H9 (cell line): ENCODE measurements around the gene METTL16. TPM values are rescaled to one million over a fixed set of nuclear protein-coding genes. Genes with fewer than 3 reads are reported as not detected.

Experiments used
- DNase-seq: peaks from one replicate; pipeline ENCODE4 v3.0.0-alpha.2; 2017
- H2AFZ ChIP-seq: one replicate; pipeline ENCODE4 v1.6.1; 2013; ENCODE audit warnings: mild to moderate bottlenecking, low read length, control low read depth, moderate library complexity
- H2AK5ac ChIP-seq: 2 replicates; pipeline ENCODE4 v1.6.1; 2013; ENCODE audit warnings: low read length, control low read depth, mixed read lengths; ENCODE audit not compliant: insufficient read length
- H2BK120ac ChIP-seq: one replicate; pipeline ENCODE4 v1.6.1; 2013; ENCODE audit warnings: low read depth, mild to moderate bottlenecking, low read length, control low read depth, inconsistent platforms; ENCODE audit not compliant: poor library complexity, severe bottlenecking
- H2BK12ac ChIP-seq: 2 replicates; pipeline ENCODE4 v1.6.1; 2013; ENCODE audit warnings: low read length, control low read depth, mixed read lengths, low read depth; ENCODE audit not compliant: insufficient read length
- H2BK15ac ChIP-seq: 2 replicates; pipeline ENCODE4 v1.6.1; 2013; ENCODE audit warnings: low read depth, low read length, control low read depth
- H2BK20ac ChIP-seq: one replicate; pipeline ENCODE4 v1.6.1; 2013; ENCODE audit warnings: low read depth, mild to moderate bottlenecking, low read length, control low read depth, inconsistent platforms; ENCODE audit not compliant: poor library complexity, severe bottlenecking
- H2BK5ac ChIP-seq: 2 replicates; pipeline ENCODE4 v1.6.1; 2013; ENCODE audit warnings: low read length, control low read depth, mixed read lengths; ENCODE audit not compliant: insufficient read length
- H3K14ac ChIP-seq: 2 replicates; pipeline ENCODE4 v1.6.1; 2013; ENCODE audit warnings: low read length, control low read depth; ENCODE audit not compliant: insufficient read depth
- H3K18ac ChIP-seq: 2 replicates; pipeline ENCODE4 v1.6.1; 2013; ENCODE audit warnings: low read depth, mild to moderate bottlenecking, mixed read lengths, low read length, control low read depth; ENCODE audit not compliant: insufficient read length
- H3K23ac ChIP-seq: 2 replicates; pipeline ENCODE4 v1.6.1; 2013; ENCODE audit warnings: low read length, control low read depth, mixed read lengths, low read depth; ENCODE audit not compliant: insufficient read length
- H3K23me2 ChIP-seq: 2 replicates; pipeline ENCODE4 v1.6.1; 2013; ENCODE audit warnings: low read depth, mild to moderate bottlenecking, mixed read lengths, low read length, control low read depth; ENCODE audit not compliant: insufficient read length, poor library complexity, severe bottlenecking
- H3K27ac ChIP-seq: 2 replicates; pipeline ENCODE4 v1.5.1; 2013; ENCODE audit warnings: low read length, control low read depth, mixed read lengths, low read depth; ENCODE audit not compliant: insufficient read length
- H3K27me3 ChIP-seq: 2 replicates; pipeline ENCODE4 v1.6.1; 2013; ENCODE audit warnings: low read length, control low read depth, inconsistent platforms; ENCODE audit not compliant: insufficient read depth
- H3K4ac ChIP-seq: 2 replicates; pipeline ENCODE4 v1.6.1; 2013; ENCODE audit warnings: low read depth, mild to moderate bottlenecking, control low read depth, inconsistent platforms, low read length, moderate library complexity
- H3K4me1 ChIP-seq: 2 replicates; pipeline ENCODE4 v1.6.1; 2013; ENCODE audit warnings: low read length, control low read depth, inconsistent platforms; ENCODE audit not compliant: insufficient read depth
- H3K4me2 ChIP-seq: 2 replicates; pipeline ENCODE4 v1.6.1; 2013; ENCODE audit warnings: low read length, control low read depth, mixed read lengths; ENCODE audit not compliant: insufficient read length, insufficient read depth
- H3K56ac ChIP-seq: 2 replicates; pipeline ENCODE4 v1.6.1; 2013; ENCODE audit warnings: low read depth, mild to moderate bottlenecking, mixed read lengths, low read length, control low read depth; ENCODE audit not compliant: insufficient read length
- H3K79me1 ChIP-seq: 2 replicates; pipeline ENCODE4 v1.6.1; 2013; ENCODE audit warnings: low read depth, mild to moderate bottlenecking, moderate library complexity, low read length, control low read depth, inconsistent platforms; ENCODE audit not compliant: insufficient read depth, poor library complexity, severe bottlenecking
- H3K79me2 ChIP-seq: 2 replicates; pipeline ENCODE4 v1.6.1; 2013; ENCODE audit warnings: low read length, control low read depth, inconsistent platforms; ENCODE audit not compliant: insufficient read depth
- H3K9ac ChIP-seq: 2 replicates; pipeline ENCODE4 v1.6.1; 2013; ENCODE audit warnings: low read length, control low read depth, mixed read lengths; ENCODE audit not compliant: insufficient read length; ENCODE audit errors: extremely low read depth
- H3K9me3 ChIP-seq: one replicate; pipeline ENCODE4 v1.6.1; 2013; ENCODE audit warnings: low read depth, low read length, inconsistent platforms; ENCODE audit not compliant: control insufficient read depth
- H3T11ph ChIP-seq: one replicate; pipeline ENCODE4 v1.6.1; 2013; ENCODE audit warnings: mild to moderate bottlenecking, low read length, control low read depth, inconsistent platforms
- H4K20me1 ChIP-seq: one replicate; pipeline ENCODE4 v1.6.1; 2013; ENCODE audit not compliant: control insufficient read depth, insufficient read length, insufficient read depth
- H4K5ac ChIP-seq: 2 replicates; pipeline ENCODE4 v1.6.1; 2013; ENCODE audit warnings: low read depth, mild to moderate bottlenecking, mixed read lengths, low read length, control low read depth; ENCODE audit not compliant: insufficient read length
- H4K8ac ChIP-seq: replicated peaks from 2 replicates; pipeline ENCODE4 v1.6.1; 2013; ENCODE audit warnings: low read length, control low read depth, mixed read lengths, low read depth; ENCODE audit not compliant: insufficient read length
- H4K91ac ChIP-seq: 2 replicates; pipeline ENCODE4 v1.6.1; 2013; ENCODE audit warnings: low read depth, mild to moderate bottlenecking, moderate library complexity, mixed read lengths, low read length, control low read depth; ENCODE audit not compliant: insufficient read length
- H3K27ac Mint-ChIP-seq, 3 experiments: 2 replicates in 2 of 3; 3 replicates in 1 of 3; pipeline ENCODE4 v1.8.0; 2020 to 2021; ENCODE audit warnings: mixed read lengths in 3 of 3, mild to moderate bottlenecking in 1 of 3, moderate library complexity in 1 of 3
- H3K27me3 Mint-ChIP-seq: 2 replicates; pipeline ENCODE4 v1.8.0; 2021; ENCODE audit warnings: low read depth, mild to moderate bottlenecking, moderate library complexity, mixed read lengths
- H3K36me3 Mint-ChIP-seq, 3 experiments: 2 replicates in 2 of 3; 3 replicates in 1 of 3; pipeline ENCODE4 v1.8.0; 2020 to 2021; ENCODE audit warnings: low read depth in 3 of 3, mixed read lengths in 3 of 3; ENCODE audit not compliant: insufficient read depth in 1 of 3
- H3K4me1 Mint-ChIP-seq, 2 experiments: 2 replicates each; pipeline ENCODE4 v1.8.0; 2020; ENCODE audit warnings: mixed read lengths in 2 of 2
- H3K4me3 Mint-ChIP-seq, 2 experiments: 2 replicates in 1 of 2; 3 replicates in 1 of 2; pipeline ENCODE4 v1.8.0; 2020 to 2021; ENCODE audit warnings: mild to moderate bottlenecking in 2 of 2, mixed read lengths in 2 of 2, moderate library complexity in 1 of 2
- H3K9me3 Mint-ChIP-seq, 2 experiments: 2 replicates in 1 of 2; 3 replicates in 1 of 2; pipeline ENCODE4 v1.8.0; 2020; ENCODE audit warnings: mild to moderate bottlenecking in 2 of 2, mixed read lengths in 2 of 2, moderate library complexity in 1 of 2
- WGBS: extraction: QIAGEN DNeasy Blood & Tissue Kit; methylation state at CpG from one replicate; pipeline ENCODE4 v1.1.7; 2013; ENCODE audit warnings: missing lambda C conversion rate, low lambda C conversion rate, mixed read lengths; ENCODE audit not compliant: insufficient read length; ENCODE audit errors: extremely low coverage; 5-methylcytosine and 5-hydroxymethylcytosine counted together
- total RNA-seq: library from RNA; stranded (reverse); gene quantifications from 2 replicates; pipeline ENCODE4 v1.2.1, GENCODE V29; 2021
- TF ChIP-seq, protein P1 (sequence below): fragments of 200-600 bp; sonication (generic); conservative IDR thresholded peaks from 3 replicates; pipeline ENCODE4 v1.8.0; 2021; ENCODE audit warnings: antibody characterized with exemption, mild to moderate bottlenecking

METTL16 gene
- total RNA-seq, 1 experiment from 2014 or later: 55.4 TPM

DNA sequence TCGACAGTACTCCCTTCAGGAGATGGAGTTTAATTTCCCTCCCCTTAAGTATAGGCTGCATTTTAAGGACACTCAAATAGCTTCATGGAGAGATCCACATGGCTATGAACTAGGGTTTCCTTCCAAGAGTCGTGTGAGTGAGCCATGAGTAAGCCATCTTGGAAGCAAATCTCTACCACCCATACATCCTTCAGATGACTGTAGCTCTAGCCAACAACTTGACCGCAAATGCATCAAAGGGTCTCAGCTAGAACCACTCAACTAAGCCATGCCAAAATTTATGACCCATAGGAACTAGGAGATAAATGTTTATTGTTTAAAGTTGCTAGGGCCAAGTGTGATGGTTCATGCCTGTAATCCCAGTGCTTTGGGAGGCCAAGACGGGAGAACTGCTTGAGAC, 43.4 kb downstream of the METTL16 start:
- H3K79me2 ChIP-seq: no peaks in the 10 kb centered on the region
- H2BK20ac ChIP-seq: no peak overlapping the region
- no peak overlapping the region for H3K4me3 Mint-ChIP-seq
- DNase-seq: no peak
- no peaks in the 10 kb centered on the region for H3K79me1 ChIP-seq
- no CpG with 5 or more reads among the region's 4 CpGs for WGBS
- no peak overlapping the region for H3K4ac ChIP-seq
- H3K23me2 ChIP-seq: no peaks in the 10 kb centered on the region
- H4K20me1 ChIP-seq: no peaks in the 10 kb centered on the region
- no peak overlapping the region for H3K14ac ChIP-seq
- no peak overlapping the region for H3K9ac ChIP-seq
- no peaks in the 10 kb centered on the region for H3K4me1 Mint-ChIP-seq
- peaks cover 25 to 56% (median 55%) of the 10 kb centered on the region in 3 experiments; a peak in 6 of 7 replicates for H3K36me3 Mint-ChIP-seq
- no peak overlapping the region for H2BK15ac ChIP-seq
- H3K4me1 ChIP-seq: no peaks in the 10 kb centered on the region
- no peak overlapping the region for H3K18ac ChIP-seq
- H2BK5ac ChIP-seq: no peak overlapping the region
- no peak overlapping the region for H3T11ph ChIP-seq
- TF ChIP-seq, protein P1, sequence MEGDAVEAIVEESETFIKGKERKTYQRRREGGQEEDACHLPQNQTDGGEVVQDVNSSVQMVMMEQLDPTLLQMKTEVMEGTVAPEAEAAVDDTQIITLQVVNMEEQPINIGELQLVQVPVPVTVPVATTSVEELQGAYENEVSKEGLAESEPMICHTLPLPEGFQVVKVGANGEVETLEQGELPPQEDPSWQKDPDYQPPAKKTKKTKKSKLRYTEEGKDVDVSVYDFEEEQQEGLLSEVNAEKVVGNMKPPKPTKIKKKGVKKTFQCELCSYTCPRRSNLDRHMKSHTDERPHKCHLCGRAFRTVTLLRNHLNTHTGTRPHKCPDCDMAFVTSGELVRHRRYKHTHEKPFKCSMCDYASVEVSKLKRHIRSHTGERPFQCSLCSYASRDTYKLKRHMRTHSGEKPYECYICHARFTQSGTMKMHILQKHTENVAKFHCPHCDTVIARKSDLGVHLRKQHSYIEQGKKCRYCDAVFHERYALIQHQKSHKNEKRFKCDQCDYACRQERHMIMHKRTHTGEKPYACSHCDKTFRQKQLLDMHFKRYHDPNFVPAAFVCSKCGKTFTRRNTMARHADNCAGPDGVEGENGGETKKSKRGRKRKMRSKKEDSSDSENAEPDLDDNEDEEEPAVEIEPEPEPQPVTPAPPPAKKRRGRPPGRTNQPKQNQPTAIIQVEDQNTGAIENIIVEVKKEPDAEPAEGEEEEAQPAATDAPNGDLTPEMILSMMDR: no peak
- H3K9me3 ChIP-seq: no peaks in the 10 kb centered on the region
- no peaks in the 10 kb centered on the region for H3K9me3 Mint-ChIP-seq
- no peak overlapping the region for H2AFZ ChIP-seq
- no peaks in the 10 kb centered on the region for H3K27me3 Mint-ChIP-seq
- no peak overlapping the region for H4K5ac ChIP-seq
- H3K27ac Mint-ChIP-seq: no peak overlapping the region
- no peak overlapping the region for H4K8ac ChIP-seq
- no peak overlapping the region for H3K4me2 ChIP-seq
- no peak overlapping the region for H3K27ac ChIP-seq
- no peak overlapping the region for H3K23ac ChIP-seq
- H4K91ac ChIP-seq: no peak overlapping the region
- no peaks in the 10 kb centered on the region for H3K27me3 ChIP-seq
- H2AK5ac ChIP-seq: no peak overlapping the region
- no peak overlapping the region for H3K56ac ChIP-seq
- no peak overlapping the region for H2BK120ac ChIP-seq
- H2BK12ac ChIP-seq: no peak overlapping the region
